Activated naive CD4-positive, alpha-beta T cell treated with anti-CD3 and anti-CD28 coated beads, Interleukin-2, amount 50 U/mL, for 24 hours (primary cell): ENCODE data around the gene RTN1.

Source experiments
- H3K27ac Mint-ChIP-seq: one replicate; pipeline ENCODE4 v1.8.0; 2021; ENCODE audit warnings: mild to moderate bottlenecking, mixed read lengths
- H3K27me3 Mint-ChIP-seq: one replicate; pipeline ENCODE4 v1.8.0; 2021; ENCODE audit warnings: mixed read lengths
- H3K36me3 Mint-ChIP-seq: one replicate; pipeline ENCODE4 v1.8.0; 2021; ENCODE audit warnings: mixed read lengths
- H3K4me1 Mint-ChIP-seq: one replicate; pipeline ENCODE4 v1.8.0; 2021; ENCODE audit warnings: mixed read lengths
- H3K4me3 Mint-ChIP-seq: one replicate; pipeline ENCODE4 v1.8.0; 2021; ENCODE audit warnings: mild to moderate bottlenecking, mixed read lengths
- H3K9me3 Mint-ChIP-seq: one replicate; pipeline ENCODE4 v1.8.0; 2021; ENCODE audit warnings: mixed read lengths

Gene RTN1

DNA sequence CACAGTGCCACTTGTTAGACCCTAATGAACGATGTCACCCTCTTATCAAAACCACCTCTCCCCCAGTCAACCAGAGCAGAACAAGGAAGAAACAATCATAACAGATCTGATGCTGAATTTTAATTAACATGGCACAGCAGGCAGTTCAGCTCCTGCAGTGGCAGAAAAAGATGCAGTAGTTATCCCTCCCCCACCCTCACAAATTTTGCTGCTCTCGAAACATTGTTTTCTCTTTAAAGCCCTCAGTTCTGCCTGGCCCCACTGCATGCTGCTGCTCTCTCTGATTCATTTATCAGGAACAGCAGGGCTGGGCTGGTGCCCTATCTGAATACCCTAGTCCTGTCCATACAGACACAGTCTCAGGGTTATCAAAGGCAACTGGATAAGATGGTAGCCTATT, 306.2 kb downstream of the RTN1 start:
- no peak overlapping the region for H3K27ac Mint-ChIP-seq
- no peak overlapping the region for H3K4me3 Mint-ChIP-seq
- H3K27me3 Mint-ChIP-seq, result peaks cover 13% of the 10 kb centered on the region
- H3K36me3 Mint-ChIP-seq, result no peaks in the 10 kb centered on the region
- no peaks in the 10 kb centered on the region for H3K9me3 Mint-ChIP-seq
- no peaks in the 10 kb centered on the region for H3K4me1 Mint-ChIP-seq

DNA sequence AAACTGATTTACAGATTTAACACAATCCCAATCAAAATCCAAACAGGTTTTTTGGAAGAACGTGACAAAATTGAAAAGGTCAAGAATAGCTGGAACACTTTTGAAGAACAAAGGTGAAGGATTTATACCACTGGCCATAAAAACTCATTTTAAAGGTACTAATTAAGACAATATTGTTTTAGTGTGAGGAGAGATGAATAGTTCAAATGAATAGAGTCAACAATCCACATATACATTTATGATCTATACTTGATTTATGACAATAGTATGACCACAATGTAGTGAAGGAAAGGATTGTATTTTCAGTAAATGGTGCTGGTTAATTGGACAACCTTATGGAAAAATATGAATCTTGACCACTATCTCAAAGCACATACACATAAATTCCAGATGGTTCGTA, 323.3 kb downstream of the RTN1 start:
- Mint-ChIP-seq H3K27me3 (peaks cover 15% of the 10 kb centered on the region), H3K4me3 (no peak overlapping the region)

More for the DNA sequence above, 323.3 kb downstream of the RTN1 start:
- no peak overlapping the region for H3K27ac Mint-ChIP-seq
- H3K36me3 Mint-ChIP-seq, result no peaks in the 10 kb centered on the region
- H3K4me1 Mint-ChIP-seq, result no peaks in the 10 kb centered on the region
- no peaks in the 10 kb centered on the region for H3K9me3 Mint-ChIP-seq
